Measurements from ENCODE around the gene VAMP1. TPM values are rescaled to one million over a fixed set of nuclear protein-coding genes. Genes with fewer than 3 reads are reported as not detected.

VAMP1 gene
- total RNA-seq, 1 experiment from 2014 or later: 13.9 TPM

DNA sequence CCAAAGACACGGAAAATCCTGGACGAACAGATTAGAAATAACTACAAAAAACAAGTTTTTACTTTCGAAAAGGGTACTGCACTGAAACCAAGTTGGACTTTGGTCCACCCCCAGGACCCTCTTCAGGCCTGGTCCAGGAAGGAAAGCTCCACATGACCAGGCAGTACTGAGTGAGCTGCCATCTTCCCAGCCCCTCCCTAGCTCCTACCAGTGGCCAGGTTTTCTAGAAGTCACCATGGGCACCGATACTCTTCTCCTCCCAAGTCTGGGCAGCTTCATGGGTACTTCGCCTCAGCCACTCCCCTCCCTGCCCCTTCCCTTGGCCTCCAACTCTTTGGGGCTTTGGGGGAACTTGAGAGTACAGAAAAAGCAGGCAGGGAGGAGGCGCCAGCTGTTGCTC lies 6.6 kb downstream of the VAMP1 start:
- H2AFZ ChIP-seq (ENCODE audit: low read length): no peak overlapping the region
- intact Hi-C loops (cut with micrococcal nuclease): loop anchor here (2.0 kb wide), 1 partner anchor 33 kb away; no protein-coding TSS in a partner anchor
- no peak overlapping the region for H3K27ac ChIP-seq (ENCODE audit: low read length)
- H3K79me2 ChIP-seq (ENCODE audit: low read length): no peaks in the 10 kb centered on the region
- no TSS peak for BruUV-seq (replicated peaks)
- DNase-seq (no peak), ATAC-seq (no peak)
- H3F3A ChIP-seq (ENCODE audit: low read length, unreplicated experiment): no peaks in the 10 kb centered on the region
- no peak overlapping the region for H3K9ac ChIP-seq (ENCODE audit: low read length)
- POLR2A ChIA-PET (ENCODE audit: unreplicated experiment): no interaction called here
- H3K9me2 ChIP-seq (replicated peaks; ENCODE audit: low read length): no peaks in the 10 kb centered on the region
- H4K20me1 ChIP-seq (ENCODE audit: low read length): no peaks in the 10 kb centered on the region
- CTCF ChIA-PET: no interaction called here
- no peaks in the 10 kb centered on the region for H3K9me3 ChIP-seq (ENCODE audit: low read length)
- no peak overlapping the region for H3K4me3 ChIP-seq (ENCODE audit: low read length)
- no peak overlapping the region for H3K4me2 ChIP-seq (ENCODE audit: low read length)
- peaks cover 10% of the 10 kb centered on the region; the same call in 1 of the 2 replicates for H3K4me1 ChIP-seq (ENCODE audit: insufficient read depth, low read length)
- H3K36me3 ChIP-seq (ENCODE audit: low read depth, low read length): peaks cover 4% of the 10 kb centered on the region; the same call in 1 of the 2 replicates
- no peaks in the 10 kb centered on the region for H3K27me3 ChIP-seq (ENCODE audit: low read length)
- TF ChIP-seq EZH2 (IDR thresholded peaks at IDR 0.05; ENCODE audit: low read length, unreplicated experiment): no peak
- no peak for TF ChIP-seq EZH2phosphoT487 (IDR thresholded peaks at IDR 0.05; ENCODE audit: borderline replicate concordance, low read length)
- TF ChIP-seq, protein P1, sequence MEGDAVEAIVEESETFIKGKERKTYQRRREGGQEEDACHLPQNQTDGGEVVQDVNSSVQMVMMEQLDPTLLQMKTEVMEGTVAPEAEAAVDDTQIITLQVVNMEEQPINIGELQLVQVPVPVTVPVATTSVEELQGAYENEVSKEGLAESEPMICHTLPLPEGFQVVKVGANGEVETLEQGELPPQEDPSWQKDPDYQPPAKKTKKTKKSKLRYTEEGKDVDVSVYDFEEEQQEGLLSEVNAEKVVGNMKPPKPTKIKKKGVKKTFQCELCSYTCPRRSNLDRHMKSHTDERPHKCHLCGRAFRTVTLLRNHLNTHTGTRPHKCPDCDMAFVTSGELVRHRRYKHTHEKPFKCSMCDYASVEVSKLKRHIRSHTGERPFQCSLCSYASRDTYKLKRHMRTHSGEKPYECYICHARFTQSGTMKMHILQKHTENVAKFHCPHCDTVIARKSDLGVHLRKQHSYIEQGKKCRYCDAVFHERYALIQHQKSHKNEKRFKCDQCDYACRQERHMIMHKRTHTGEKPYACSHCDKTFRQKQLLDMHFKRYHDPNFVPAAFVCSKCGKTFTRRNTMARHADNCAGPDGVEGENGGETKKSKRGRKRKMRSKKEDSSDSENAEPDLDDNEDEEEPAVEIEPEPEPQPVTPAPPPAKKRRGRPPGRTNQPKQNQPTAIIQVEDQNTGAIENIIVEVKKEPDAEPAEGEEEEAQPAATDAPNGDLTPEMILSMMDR (conservative IDR thresholded peaks at IDR 0.05; ENCODE audit: low read depth, low read length): no peak

DNA sequence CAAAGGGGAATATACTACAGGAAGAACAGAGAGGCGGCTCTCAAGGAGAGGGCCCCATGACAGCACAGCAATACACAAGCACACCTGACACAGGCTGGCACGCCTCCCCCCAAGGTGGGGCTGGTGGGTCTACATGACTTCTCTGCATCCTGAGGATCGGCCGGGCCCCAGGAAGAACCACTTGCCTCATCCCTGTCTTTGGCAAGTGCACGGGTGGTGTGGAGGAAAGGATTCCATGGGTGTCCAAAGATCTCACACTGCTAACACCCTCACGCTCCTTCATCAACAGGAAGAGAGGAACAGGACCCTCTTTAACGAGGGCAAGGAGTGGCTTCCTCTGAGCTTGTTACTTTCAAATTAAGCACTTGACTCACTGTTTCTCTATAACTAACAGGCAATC lies 7.3 kb downstream of the VAMP1 start:
- intact Hi-C loops (cut with micrococcal nuclease): no loop called here
- peaks cover 4% of the 10 kb centered on the region; the same call in 1 of the 2 replicates for H3K4me1 ChIP-seq (ENCODE audit: insufficient read depth, low read length)
- no peaks in the 10 kb centered on the region for H3F3A ChIP-seq (ENCODE audit: low read length, unreplicated experiment)
- ChIA-PET POLR2A (ENCODE audit: unreplicated experiment) (no interaction called here), CTCF (no interaction called here)
- no peaks in the 10 kb centered on the region for H3K9me2 ChIP-seq (replicated peaks; ENCODE audit: low read length)
- no peak overlapping the region for H2AFZ ChIP-seq (ENCODE audit: low read length)
- H3K4me3 ChIP-seq (ENCODE audit: low read length): no peak overlapping the region
- DNase-seq (no peak), ATAC-seq (no peak)
- H3K9me3 ChIP-seq (ENCODE audit: low read length): no peaks in the 10 kb centered on the region
- no peak overlapping the region for H3K27ac ChIP-seq (ENCODE audit: low read length)
- H3K27me3 ChIP-seq (ENCODE audit: low read length): no peaks in the 10 kb centered on the region
- H4K20me1 ChIP-seq (ENCODE audit: low read length): no peaks in the 10 kb centered on the region
- TF ChIP-seq EZH2 (IDR thresholded peaks at IDR 0.05; ENCODE audit: low read length, unreplicated experiment) (no peak), EZH2phosphoT487 (IDR thresholded peaks at IDR 0.05; ENCODE audit: borderline replicate concordance, low read length) (no peak)
- TF ChIP-seq, protein P1 (conservative IDR thresholded peaks at IDR 0.05; ENCODE audit: low read depth, low read length): no peak
- H3K4me2 ChIP-seq (ENCODE audit: low read length): no peak overlapping the region
- H3K9ac ChIP-seq (ENCODE audit: low read length): no peak overlapping the region
- H3K79me2 ChIP-seq (ENCODE audit: low read length): no peaks in the 10 kb centered on the region
- BruUV-seq (replicated peaks): no TSS peak
- peaks cover 4% of the 10 kb centered on the region; the same call in 1 of the 2 replicates for H3K36me3 ChIP-seq (ENCODE audit: low read depth, low read length)

GRCh38 chr12:6462234-6462995 lies 8.1 kb downstream of the VAMP1 start:
- H2AFZ ChIP-seq (ENCODE audit: low read length): no peak overlapping the region
- DNase-seq (no peak), ATAC-seq (no peak)
- no peak overlapping the region for H3K27ac ChIP-seq (ENCODE audit: low read length)
- no peaks in the 10 kb centered on the region for H3K4me1 ChIP-seq (ENCODE audit: insufficient read depth, low read length)
- intact Hi-C loops (cut with micrococcal nuclease): no loop called here
- H3K9me3 ChIP-seq (ENCODE audit: low read length): no peaks in the 10 kb centered on the region
- no peak overlapping the region for H3K4me2 ChIP-seq (ENCODE audit: low read length)
- POLR2A ChIA-PET (ENCODE audit: unreplicated experiment): no interaction called here
- BruUV-seq (replicated peaks): no TSS peak
- H4K20me1 ChIP-seq (ENCODE audit: low read length): no peaks in the 10 kb centered on the region
- no peaks in the 10 kb centered on the region for H3F3A ChIP-seq (ENCODE audit: low read length, unreplicated experiment)
- H3K27me3 ChIP-seq (ENCODE audit: low read length): no peaks in the 10 kb centered on the region
- CTCF ChIA-PET: no interaction called here
- TF ChIP-seq, protein P1 (conservative IDR thresholded peaks at IDR 0.05; ENCODE audit: low read depth, low read length): no peak
- TF ChIP-seq EZH2 (IDR thresholded peaks at IDR 0.05; ENCODE audit: low read length, unreplicated experiment) (no peak), EZH2phosphoT487 (IDR thresholded peaks at IDR 0.05; ENCODE audit: borderline replicate concordance, low read length) (no peak)
- no peak overlapping the region for H3K9ac ChIP-seq (ENCODE audit: low read length)
- no peaks in the 10 kb centered on the region for H3K79me2 ChIP-seq (ENCODE audit: low read length)
- H3K9me2 ChIP-seq (replicated peaks; ENCODE audit: low read length): no peaks in the 10 kb centered on the region
- H3K4me3 ChIP-seq (ENCODE audit: low read length): no peak overlapping the region
- H3K36me3 ChIP-seq (ENCODE audit: low read depth, low read length): peaks cover 4% of the 10 kb centered on the region; the same call in 1 of the 2 replicates
